GM21423 (cell line): Measurements from ENCODE around the gene TBC1D21.
A peak's percentile ranks its signal among the peaks of the same experiment; 100 is the strongest.

ENCODE experiments used
- ATAC-seq: cut with Tn5 transposase; IDR thresholded peaks from one replicate; pipeline ENCODE4 v1.9.1; 2021; ENCODE audit warnings: mild to moderate bottlenecking, moderate library complexity; ENCODE audit not compliant: unreplicated experiment

TBC1D21 gene

DNA sequence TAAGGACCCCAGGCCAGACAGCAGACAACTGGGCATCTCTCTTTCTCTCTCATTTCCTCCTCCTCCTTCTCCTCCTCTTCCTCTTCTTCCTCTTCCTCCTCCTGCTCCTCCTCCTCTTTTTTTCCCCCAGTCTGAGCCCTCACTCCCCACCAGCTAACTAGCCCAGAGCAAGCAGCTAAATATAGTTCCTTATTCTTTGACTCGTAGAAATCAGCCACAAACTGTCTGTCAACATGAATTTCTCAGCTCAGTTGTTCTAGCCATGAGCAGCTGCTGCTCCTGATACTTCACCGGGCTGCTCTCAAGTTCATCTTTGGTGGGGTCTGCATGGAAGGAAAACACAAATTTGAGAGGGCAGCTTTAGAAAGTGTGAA is 33.7 kb downstream of the TBC1D21 start:
- no peak for ATAC-seq

DNA sequence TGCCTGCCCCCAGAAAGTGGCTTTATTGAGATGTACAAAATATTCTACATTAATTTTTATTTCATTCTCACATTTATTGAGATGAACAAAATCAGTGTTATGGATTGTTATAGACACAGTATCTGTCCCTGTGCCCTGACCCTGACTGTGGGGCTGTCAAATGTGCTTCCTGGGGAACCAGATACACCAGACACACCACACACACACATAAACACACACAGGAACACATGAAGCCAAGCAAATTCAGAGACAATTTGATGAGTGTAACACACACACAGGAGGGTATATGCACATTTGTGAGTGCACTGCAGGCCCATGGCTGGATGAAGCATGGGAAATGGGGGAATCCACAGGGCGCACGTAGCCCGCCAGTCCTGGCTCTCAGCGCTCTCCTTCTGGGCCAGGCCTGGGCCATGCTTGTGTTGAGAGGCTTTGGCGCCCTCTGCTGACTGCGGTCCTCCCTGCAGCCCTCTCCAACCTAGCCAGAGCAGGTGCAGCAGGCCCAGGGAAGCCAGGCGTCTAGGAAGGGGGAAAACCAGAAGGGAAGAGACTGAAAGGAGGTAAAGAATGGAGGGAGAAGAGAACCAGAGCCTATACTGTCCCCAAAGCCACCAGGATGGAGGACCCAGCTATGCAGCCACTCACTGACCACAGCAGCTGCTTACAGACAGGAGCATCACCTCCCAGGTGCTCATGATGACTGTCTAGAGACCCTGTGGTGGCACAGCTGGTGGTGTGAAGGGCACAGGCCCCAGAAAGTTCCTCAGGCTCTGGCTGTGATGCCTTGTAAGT is 34.9 kb downstream of the TBC1D21 start:
- peak; percentile 74 for ATAC-seq

DNA sequence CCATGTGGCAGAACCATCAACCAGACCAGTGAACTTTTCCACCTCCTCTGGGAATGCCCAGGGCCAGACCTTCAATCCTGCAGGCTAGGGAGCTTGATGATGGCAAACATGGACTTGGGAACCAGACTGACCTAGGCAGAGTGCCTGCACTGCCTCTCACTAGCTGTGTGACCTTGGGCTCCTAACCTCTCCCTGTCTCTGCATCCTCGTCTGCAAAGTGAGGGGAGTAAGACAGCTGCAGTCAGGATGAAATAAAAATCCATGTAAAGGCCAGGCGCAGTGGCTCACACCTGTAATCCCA is 35.4 kb downstream of the TBC1D21 start:
- ATAC-seq = no peak

DNA sequence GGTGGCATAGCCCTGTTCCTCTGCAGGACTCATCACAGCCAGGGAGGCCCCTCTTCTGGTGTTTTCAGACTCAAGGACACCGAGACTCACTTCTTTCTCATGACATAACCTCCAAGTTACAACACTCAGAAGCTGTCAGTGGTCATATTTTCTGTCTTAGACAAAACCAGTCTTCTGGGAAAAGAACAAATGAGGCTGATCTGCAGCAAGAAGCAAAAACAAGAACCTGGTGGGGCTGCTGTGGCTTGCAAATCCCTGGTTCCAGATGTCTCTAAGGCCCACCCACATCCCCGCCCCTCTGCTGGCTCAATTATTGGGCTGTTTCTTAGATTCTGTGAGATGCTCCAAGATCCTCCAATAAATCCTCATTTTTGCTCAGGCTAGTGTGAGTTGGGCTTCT is 36.3 kb downstream of the TBC1D21 start:
- no peak for ATAC-seq

DNA sequence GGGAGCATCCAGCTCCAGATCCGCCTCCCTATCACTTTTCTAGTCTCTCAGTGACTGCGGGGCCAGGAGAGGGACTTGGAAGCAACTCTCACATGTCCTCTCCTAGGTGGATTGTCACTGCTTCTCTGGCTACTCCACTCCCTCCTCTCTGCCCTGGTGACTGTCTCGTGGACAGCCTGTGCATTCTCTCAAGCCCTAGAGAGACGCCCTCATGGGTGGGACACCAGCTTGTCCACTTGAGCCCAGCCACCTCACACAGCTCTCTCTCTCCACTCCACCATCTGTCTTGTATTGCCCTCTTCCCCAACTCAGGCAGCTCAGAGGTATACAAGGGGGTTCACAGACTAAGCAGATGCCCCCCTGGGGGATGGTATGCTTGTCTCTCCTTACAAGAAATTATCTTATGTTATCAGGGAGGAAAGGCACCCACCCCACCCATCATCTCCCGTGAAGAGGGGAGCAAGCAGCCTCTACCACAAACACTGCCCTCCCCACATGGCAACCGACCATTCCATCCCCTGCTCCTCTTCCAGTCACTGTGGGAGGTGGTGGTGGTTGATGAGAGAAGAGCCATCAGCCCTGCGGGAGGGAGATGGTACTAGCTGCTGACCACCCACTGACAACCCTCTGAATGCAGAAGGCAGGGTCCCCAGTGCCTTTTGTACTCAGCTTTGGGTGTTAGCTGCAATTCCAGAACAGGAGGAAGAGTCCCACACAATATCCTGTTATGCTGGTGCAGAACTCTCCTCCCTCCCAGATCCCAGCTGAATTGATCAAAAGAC is 37.3 kb downstream of the TBC1D21 start:
- no peak for ATAC-seq

DNA sequence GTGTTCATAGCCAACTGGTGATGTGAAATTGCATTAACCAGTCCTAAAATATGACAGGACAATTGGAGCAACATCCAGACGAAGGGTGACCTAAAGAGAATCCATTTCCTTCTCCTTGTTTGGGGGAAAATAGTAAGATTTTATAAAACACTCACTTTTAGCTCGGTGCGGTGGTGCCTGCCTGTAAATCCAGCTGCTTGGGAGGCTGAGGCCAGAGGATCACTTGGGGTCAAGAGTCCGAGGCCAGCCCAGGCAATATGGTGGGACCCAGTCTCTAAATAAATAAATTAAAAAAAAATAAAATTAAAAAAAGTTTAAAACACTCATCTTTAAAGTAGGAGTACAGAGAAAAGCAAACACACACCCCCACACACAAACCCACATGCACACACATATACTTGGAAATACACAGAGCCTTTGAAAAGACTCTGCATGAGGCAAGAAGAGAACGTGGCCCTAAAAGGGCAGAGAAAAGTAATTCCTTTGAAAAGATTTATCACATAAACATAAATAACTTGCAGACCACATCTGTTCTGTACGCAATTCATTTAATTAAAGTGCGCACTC is 38.7 kb downstream of the TBC1D21 start:
- no peak for ATAC-seq

DNA sequence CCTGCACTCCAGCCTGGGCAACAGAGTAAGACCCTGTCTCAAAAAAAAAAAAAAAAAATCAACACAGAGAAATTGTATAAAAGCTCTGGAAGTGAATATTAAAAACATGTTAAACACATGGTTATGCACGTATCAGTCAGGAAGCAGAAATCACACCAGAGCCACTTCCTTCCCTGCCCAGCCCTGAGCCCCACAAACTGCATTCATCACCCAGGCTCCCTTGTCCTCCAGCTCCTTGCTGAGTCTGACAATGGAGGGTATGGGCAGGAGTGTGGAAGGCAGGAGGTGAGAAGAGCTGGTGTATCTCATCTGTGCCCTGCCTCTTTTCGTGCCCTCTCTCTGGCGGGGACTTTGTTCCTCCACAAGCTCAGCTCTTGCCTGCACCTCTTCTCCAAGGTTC is 40.8 kb downstream of the TBC1D21 start:
- ATAC-seq = no peak

DNA sequence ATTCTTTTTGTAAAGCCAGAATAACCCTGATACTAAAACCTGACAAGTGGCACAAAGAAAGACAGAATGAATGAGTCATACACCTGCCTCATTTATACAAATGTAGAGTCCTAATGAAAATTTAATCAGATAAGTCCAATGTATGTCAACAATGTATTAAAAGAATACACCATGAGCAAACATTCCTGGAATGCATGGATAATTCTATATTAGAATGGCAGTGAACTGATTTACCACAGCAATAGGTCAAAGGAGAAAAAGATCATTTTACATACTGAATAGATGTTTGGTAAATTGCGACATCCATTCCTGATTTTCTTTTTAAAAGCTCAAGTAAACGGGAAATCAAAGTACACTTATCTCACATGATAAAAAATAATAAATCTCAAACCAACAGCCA is 41.7 kb downstream of the TBC1D21 start:
- no peak for ATAC-seq

DNA sequence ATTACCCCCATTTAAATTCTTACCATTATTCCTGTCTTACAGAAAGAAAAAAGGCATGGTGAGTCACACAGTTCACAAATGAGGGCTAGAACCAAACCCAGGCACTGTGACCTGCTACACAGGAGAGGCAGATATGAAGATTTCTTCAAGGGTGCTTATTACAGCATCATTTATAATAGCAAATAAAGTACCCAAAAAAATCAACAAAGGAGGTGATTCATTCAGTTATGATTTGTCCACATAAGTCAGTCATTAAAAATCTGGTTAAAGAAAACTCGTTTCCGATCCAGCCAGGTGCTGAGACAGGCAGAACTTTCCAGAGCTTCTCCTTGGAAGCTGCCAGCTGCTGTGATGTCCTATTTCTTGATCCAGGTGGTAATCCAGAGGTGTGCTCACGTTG is 45.4 kb downstream of the TBC1D21 start:
- ATAC-seq = no peak

DNA sequence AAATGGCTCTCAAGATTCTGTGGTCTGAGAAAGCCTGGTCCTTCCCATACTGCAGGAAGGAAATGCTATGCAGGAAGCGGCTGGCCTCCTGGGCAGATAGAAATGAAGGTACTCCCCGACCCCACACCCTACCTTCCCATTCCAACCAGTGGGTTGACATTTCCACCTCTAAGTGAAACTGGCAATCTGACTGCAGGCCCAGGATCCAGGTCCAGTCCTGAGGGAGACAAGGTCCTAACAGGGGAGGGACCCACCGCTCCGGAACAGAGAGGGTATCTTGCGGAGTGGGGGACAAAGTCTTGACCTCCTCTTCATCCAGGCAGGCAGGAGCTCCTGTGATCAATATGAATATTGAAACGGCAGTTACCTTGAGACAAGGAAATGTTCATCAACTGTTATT is 46.3 kb downstream of the TBC1D21 start:
- ATAC-seq = no peak

DNA sequence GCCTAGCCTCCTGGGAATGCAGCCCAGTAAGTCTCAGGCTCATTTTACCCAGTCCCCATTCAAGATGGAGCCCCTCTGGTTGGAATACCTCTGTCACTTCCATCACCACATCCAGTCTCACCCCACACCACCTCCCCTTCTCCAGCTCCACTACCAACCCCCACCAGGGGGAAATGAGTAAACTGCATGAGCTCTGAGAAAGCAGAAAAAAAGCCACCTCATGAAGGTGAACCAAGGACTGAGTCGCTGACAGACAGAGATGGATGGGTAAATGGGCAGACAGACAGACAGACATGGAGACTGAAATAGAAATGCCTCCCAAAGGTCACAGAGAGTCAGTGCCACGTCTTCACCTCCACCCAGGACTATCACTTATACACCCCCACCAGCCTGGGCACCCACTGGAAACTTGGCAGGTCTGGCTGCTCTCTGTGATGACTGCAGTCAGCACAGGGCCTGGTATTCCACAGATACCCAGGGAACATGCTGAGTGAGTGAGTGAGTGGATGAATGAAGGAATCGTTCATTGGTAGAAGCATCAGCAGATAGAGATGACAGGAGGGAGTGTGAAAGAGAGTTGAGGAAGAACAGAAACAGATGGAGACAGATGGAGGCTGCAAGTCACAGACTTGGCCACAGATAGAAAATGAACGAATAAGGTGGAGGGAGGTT is 48.0 kb downstream of the TBC1D21 start:
- no peak for ATAC-seq

DNA sequence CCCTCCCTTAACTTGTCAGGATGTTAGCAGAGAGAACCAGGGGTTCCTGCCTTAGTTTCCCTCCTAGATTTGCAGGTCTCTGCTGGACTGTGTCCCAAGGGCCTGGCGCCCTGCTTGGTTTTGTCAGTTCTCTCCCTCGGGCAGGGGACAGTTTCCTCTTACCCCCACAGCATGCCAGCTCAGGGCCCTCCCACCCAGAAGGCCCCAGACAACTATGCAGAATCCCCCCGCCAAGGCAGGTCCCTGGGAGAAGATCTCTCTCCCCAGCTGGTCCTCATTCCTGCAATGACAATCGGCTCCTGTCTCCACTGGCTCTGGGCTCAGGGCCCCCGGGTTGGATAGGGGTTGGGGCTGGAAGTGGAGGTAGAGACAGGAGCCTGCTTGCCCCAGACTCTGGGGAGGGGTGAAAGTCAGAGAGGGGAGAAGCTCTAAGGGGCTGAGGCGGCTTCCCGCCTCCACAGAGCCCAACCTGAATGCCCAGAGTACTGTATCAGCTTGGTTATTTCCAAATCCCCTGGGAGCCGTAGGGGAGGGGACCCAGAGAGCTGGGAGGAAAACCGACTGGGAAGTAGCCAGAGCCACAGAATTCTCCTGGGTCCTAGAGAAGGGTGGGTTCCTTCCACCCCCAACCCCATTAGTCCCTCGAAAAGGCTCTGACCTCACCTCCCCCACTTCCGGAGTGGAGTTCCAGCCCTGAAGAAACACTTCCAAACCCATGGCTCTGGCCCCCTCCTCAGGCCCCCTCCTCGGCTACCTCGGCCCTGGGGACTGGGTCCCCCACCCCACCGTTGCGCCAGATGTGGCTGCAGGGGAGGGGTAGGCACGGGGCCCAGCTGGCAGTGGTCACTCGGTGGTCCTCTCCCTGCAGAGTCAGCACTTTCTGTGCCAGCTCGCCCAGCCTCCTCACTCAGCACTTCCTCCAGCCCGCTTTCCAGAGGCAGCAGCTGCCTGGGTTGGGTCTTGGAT is 49.1 kb downstream of the TBC1D21 start:
- ATAC-seq = no peak

DNA sequence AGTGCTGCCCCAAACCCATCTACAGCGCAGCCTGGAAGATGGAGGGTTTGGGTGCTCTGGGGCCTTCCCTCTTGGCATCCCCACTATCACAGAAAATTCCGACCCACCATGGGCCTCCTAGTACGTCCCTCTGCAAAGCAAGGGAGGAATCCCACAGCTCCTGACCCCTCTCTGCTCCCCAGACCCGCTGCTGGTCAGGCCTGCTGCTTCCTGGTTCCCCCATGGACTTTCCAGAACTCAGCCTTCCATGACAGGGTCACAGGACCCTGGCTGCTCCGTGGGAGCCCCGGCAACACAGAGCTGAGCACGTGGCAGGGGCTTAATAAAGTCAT is 49.8 kb downstream of the TBC1D21 start:
- no peak for ATAC-seq

DNA sequence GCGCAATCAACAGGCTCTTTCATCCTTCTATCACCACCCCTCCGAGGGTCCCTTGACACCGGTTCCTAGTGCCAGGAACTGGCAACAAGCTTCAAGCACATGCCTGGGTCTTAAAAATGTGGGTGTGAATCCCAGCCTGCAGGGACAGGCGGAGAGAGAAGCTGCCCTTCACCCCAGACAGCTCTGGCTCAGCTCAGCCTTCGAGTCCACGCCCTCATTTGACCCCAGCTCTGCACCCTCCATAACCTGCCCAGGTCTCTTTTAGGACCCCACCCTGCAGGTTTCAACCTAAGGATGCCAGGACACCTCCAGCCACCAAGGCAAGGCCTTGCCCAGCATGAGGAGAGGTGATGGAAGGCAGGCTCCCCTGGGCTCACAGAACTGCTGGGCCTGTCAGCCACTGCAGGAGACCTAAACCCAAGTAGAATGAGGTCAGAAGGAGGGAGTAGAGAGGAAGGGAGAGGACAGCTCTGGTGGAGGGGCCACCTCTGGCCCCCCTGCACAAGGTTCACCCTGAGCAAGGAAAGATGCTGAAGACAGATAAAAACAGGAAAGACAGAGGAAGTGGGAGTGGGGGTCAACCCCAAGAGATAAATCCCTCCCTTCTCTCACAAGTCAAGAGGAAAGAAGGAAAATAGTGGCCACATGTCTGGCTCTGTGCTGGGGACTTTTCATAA is 50.3 kb downstream of the TBC1D21 start:
- no peak for ATAC-seq

DNA sequence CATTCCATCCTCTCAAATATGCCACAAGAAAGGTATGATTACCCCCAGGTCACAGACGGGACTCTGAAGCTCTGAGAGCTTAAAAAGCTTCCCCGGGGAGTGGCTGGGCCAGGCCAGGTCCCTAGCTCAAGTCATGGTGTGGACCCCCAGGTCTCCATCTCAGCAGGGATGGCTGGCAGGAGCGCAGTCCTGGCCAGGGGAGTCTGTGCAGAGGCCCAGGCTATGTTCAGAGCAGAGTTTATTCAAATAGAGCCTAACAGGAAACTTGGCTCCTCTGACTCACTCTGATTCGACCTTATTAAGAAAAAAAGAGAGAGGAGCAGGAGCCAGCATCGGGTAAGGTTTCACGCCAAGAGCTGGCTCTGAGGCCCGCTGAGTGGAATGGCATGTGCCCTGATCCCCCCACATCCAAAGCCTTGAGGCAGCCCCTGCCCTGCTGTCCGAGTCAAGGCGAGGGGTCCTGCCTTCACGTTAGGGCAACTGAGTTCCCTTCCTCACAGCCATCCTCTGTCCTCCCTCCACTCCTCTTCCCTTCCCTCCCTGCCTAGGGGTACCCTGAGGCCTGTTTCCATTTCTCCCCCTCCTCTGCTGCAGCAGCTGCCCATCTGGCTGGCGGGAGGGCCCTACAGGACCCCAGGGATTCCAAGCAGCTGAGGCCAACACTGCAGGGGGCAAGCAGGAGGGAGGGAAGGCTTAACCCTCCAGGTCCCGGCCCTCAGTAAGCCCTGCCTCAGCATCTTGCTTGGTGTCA is 51.0 kb downstream of the TBC1D21 start:
- ATAC-seq = no peak

DNA sequence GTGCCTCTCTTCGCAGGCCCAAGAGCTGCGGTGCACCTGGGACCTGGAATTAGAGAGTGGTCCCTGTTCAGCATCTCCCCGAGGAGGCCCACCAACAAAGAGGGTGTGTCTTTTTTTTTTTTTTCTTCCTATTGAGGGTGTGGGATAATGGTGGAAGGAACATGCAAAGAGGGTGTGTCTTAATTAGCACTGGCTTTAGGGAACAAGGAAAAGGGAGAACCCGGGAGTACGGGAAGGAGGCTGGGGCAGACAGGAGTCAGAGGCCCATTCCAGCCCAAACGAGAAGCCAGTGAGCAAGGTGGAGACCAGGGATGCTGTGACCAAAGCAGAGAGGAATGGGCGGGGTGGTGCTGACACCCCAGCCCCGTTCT is 52.5 kb downstream of the TBC1D21 start:
- ATAC-seq = no peak

DNA sequence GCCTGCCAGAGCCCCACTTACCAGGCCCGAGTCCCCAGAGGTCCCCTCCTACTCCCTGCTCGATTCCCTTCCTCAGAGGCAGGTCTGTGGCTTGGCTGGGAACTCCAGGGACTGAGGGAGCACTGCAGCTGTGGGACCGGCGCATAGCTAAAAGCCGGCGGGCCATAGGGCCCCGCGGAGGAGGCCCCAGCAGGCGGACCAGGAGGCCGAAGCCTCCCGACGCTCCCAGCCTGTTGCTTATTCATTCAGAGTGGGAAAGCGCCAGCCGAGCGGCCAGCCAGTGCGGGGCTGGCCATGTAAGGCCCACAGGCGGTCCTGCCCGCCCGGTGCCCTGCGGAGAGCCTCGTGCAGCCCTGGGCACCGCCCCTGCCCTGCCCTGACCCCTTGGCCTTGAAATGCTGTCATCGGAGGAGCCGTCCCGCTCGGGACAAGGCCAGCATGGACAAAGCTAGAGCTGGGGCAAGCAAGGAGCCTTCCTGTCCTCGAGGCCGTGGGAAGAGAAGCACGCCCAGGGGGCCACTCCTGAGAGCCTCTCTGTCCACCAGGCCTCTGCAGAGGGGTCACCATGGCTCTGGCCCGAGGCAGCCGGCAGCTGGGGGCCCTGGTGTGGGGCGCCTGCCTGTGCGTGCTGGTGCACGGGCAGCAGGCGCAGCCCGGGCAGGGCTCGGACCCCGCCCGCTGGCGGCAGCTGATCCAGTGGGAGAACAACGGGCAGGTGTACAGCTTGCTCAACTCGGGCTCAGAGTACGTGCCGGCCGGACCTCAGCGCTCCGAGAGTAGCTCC is 53.0 kb downstream of the TBC1D21 start, which contains the start of gene LOXL1:
Gene LOXL1, plus strand, starts transcription at position 244 of the 784 bp plus-strand sequence. Its CDS starts 322 bp downstream, at position 566.
- ATAC-seq = no peak

DNA sequence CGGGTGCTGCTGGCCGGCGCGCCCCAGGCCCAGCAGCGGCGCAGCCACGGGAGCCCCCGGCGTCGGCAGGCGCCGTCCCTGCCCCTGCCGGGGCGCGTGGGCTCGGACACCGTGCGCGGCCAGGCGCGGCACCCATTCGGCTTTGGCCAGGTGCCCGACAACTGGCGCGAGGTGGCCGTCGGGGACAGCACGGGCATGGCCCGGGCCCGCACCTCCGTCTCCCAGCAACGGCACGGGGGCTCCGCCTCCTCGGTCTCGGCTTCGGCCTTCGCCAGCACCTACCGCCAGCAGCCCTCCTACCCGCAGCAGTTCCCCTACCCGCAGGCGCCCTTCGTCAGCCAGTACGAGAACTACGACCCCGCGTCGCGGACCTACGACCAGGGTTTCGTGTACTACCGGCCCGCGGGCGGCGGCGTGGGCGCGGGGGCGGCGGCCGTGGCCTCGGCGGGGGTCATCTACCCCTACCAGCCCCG is 53.7 kb downstream of the TBC1D21 start:
- no peak for ATAC-seq
